Activated T-cell treated with anti-CD3 and anti-CD28 coated beads, Interleukin-2, amount 50 U/mL, for 48 hours (primary cell): ENCODE results near the gene NATD1.
"Not testable (repeated sequence)": the region's sequence is repeated elsewhere in the genome, so short reads cannot be mapped to it uniquely, and the experiment has no call there.

Source experiments
- DNase-seq, 2 experiments: peaks; one replicate each; pipeline ENCODE4 v3.0.0-alpha.2; 2020

The NATD1 gene

GRCh38 chr17:21214015-21214776 lies 39.0 kb downstream of the NATD1 start, which contains the start of gene TMEM11:
Gene TMEM11 (minus strand): TSS chr17:21214161. CDS start chr17:21214152, 9 bp downstream.
- peak; percentile 94 to 97 for DNase-seq

GRCh38 chr17:21213638-21214014 lies 39.6 kb downstream of the NATD1 start:
- DNase-seq, result no peak

- no peak for DNase-seq
Measured at GRCh38 chr17:21212826-21213637, 40.2 kb downstream of the NATD1 start.

- no peak for DNase-seq
Measured at GRCh38 chr17:21211825-21212479, 41.3 kb downstream of the NATD1 start.

GRCh38 chr17:21210411-21211076 lies 42.7 kb downstream of the NATD1 start:
- DNase-seq, result no peak

GRCh38 chr17:21209511-21210175 lies 43.6 kb downstream of the NATD1 start:
- DNase-seq, result no peak

GRCh38 chr17:21208352-21208751 lies 44.9 kb downstream of the NATD1 start:
- no peak for DNase-seq

- DNase-seq, result no peak
Measured at GRCh38 chr17:21204935-21205334, 48.3 kb downstream of the NATD1 start.

GRCh38 chr17:21202512-21202911 lies 50.7 kb downstream of the NATD1 start:
- DNase-seq, result no peak

GRCh38 chr17:21201874-21202273 lies 51.3 kb downstream of the NATD1 start:
- DNase-seq, result no peak

GRCh38 chr17:21201298-21201595 lies 52.0 kb downstream of the NATD1 start:
- DNase-seq, result no peak

- no peak for DNase-seq
Measured at GRCh38 chr17:21200590-21201297, 52.5 kb downstream of the NATD1 start.

- no peak for DNase-seq
Measured at GRCh38 chr17:21199856-21200255, 53.4 kb downstream of the NATD1 start.

- DNase-seq, result no peak
Measured at GRCh38 chr17:21199311-21199710, 53.9 kb downstream of the NATD1 start.

- DNase-seq, result no peak
Measured at GRCh38 chr17:21198411-21198810, 54.8 kb downstream of the NATD1 start.

- no peak for DNase-seq
Measured at GRCh38 chr17:21196126-21196525, 57.1 kb downstream of the NATD1 start.

- no peak for DNase-seq
Measured at GRCh38 chr17:21194703-21195102, 58.5 kb downstream of the NATD1 start.

- DNase-seq, result no peak
Measured at GRCh38 chr17:21194226-21194625, 59.0 kb downstream of the NATD1 start.

GRCh38 chr17:21193031-21193430 lies 60.2 kb downstream of the NATD1 start:
- no peak for DNase-seq

- DNase-seq, result not testable (repeated sequence)
Measured at GRCh38 chr17:21192414-21192813, 60.8 kb downstream of the NATD1 start.

- DNase-seq, result no peak
Measured at GRCh38 chr17:21191698-21192097, 61.5 kb downstream of the NATD1 start.

- DNase-seq, result no peak
Measured at GRCh38 chr17:21190078-21190477, 63.1 kb downstream of the NATD1 start.
